ENCODE measurements around the gene MYOD1.
A peak's percentile ranks its signal among the peaks of the same experiment; 100 is the strongest.

The MYOD1 gene

GRCh38 chr11:17753153-17753552 is 33.8 kb downstream of the MYOD1 start:
- H3K4me3 ChIP-seq (ENCODE audit: low read length in 2 of 2) = no peak overlapping the region
- H2AFZ ChIP-seq (ENCODE audit: low read length) = no peak overlapping the region
- H2BK12ac ChIP-seq (ENCODE audit: low read length) = no peak overlapping the region
- no peak overlapping the region for H3K4me2 ChIP-seq (ENCODE audit: insufficient read depth, low read length, poor library complexity, severe bottlenecking)
- H2AK5ac ChIP-seq (ENCODE audit: low read depth, low read length) = no peak overlapping the region
- H3K4me1 ChIP-seq (ENCODE audit: control insufficient read depth in 2 of 2, insufficient read depth in 1 of 2, low read depth in 1 of 2, low read length in 2 of 2) = no peaks in the 10 kb centered on the region
- no peak overlapping the region for H4K91ac ChIP-seq (ENCODE audit: low read depth, low read length, poor library complexity)
- no peak overlapping the region for H3K18ac ChIP-seq (ENCODE audit: low read length)
- WGBS, 2 donors (ENCODE audit: extremely low coverage in 2 of 2, insufficient read length in 2 of 2, insufficient replicate concordance in 1 of 2) = no CpG with 5 or more reads among the region's 5 CpGs
- no peak overlapping the region for H3K4ac ChIP-seq (ENCODE audit: low read length)
- no peak overlapping the region for H4K8ac ChIP-seq (ENCODE audit: low read depth, low read length)
- H3K23ac ChIP-seq (ENCODE audit: low read depth, low read length, poor library complexity) = no peak overlapping the region
- no peaks in the 10 kb centered on the region for H3K36me3 ChIP-seq (replicated peaks in 1 of 2; ENCODE audit: control insufficient read depth in 2 of 2, insufficient read depth in 2 of 2, low read length in 2 of 2)
- no peaks in the 10 kb centered on the region for H3K27me3 ChIP-seq (ENCODE audit: control insufficient read depth in 3 of 3, insufficient read depth in 3 of 3, low read depth in 1 of 3, low read length in 3 of 3)
- no peak for DNase-seq (ENCODE audit: low spot score)
- peak overlapping the region; percentile 12 for H3K14ac ChIP-seq (ENCODE audit: low read length)
- H2BK15ac ChIP-seq (ENCODE audit: low read length) = no peak overlapping the region
- H2BK5ac ChIP-seq (ENCODE audit: low read length) = no peak overlapping the region
- peaks cover 2% of the 10 kb centered on the region for H3K79me1 ChIP-seq (ENCODE audit: low read depth, low read length)
- no peak overlapping the region for H3K9ac ChIP-seq (ENCODE audit: low read depth, low read length, poor library complexity)
- no peaks in the 10 kb centered on the region for H3K9me3 ChIP-seq (replicated peaks in 1 of 2; ENCODE audit: control insufficient read depth in 2 of 2, insufficient read depth in 1 of 2, low read depth in 1 of 2, low read length in 2 of 2)
- H2BK120ac ChIP-seq (ENCODE audit: low read depth, low read length) = no peak overlapping the region
- no peak overlapping the region for H3K27ac ChIP-seq (replicated peaks; ENCODE audit: low read length)

DNA sequence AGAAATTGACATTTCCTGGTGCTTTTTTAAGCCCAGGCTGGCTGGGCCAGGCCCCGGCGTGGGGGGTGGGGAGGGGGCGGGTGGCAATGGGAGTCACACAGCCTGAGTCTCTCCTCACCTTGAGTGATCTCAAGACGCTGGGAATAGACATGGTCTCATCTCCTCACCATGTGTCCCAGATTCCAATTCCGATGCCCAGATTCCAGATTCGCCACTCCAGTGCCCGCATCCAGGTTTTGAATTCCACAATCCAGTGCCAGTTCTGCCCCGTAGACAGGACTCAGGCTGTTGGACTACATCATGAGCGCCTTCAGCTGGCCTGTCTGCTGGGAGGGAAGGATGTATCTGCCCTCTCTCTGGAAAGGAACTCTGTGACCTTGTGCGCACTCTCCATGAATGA is 34.3 kb downstream of the MYOD1 start:
- Histone ChIP-seq H3K4me2 (ENCODE audit: insufficient read depth, low read length, poor library complexity, severe bottlenecking) (no peak overlapping the region), H3K18ac (ENCODE audit: low read length) (no peak overlapping the region), H2AFZ (ENCODE audit: low read length) (no peak overlapping the region), H3K4me3 (ENCODE audit: low read length in 2 of 2) (no peak overlapping the region), H3K14ac (ENCODE audit: low read length) (no peak overlapping the region), H2BK15ac (ENCODE audit: low read length) (no peak overlapping the region), H3K4ac (ENCODE audit: low read length) (no peak overlapping the region), H3K27me3 (ENCODE audit: control insufficient read depth in 3 of 3, insufficient read depth in 3 of 3, low read depth in 1 of 3, low read length in 3 of 3) (no peaks in the 10 kb centered on the region), H3K4me1 (ENCODE audit: control insufficient read depth in 2 of 2, insufficient read depth in 1 of 2, low read depth in 1 of 2, low read length in 2 of 2) (no peaks in the 10 kb centered on the region), H2BK120ac (ENCODE audit: low read depth, low read length) (no peak overlapping the region), H3K9ac (ENCODE audit: low read depth, low read length, poor library complexity) (no peak overlapping the region), H2BK5ac (ENCODE audit: low read length) (no peak overlapping the region), H3K27ac (replicated peaks; ENCODE audit: low read length) (no peak overlapping the region), H3K9me3 (replicated peaks in 1 of 2; ENCODE audit: control insufficient read depth in 2 of 2, insufficient read depth in 1 of 2, low read depth in 1 of 2, low read length in 2 of 2) (no peaks in the 10 kb centered on the region), H3K23ac (ENCODE audit: low read depth, low read length, poor library complexity) (no peak overlapping the region), H2BK12ac (ENCODE audit: low read length) (no peak overlapping the region), H3K36me3 (replicated peaks in 1 of 2; ENCODE audit: control insufficient read depth in 2 of 2, insufficient read depth in 2 of 2, low read length in 2 of 2) (no peaks in the 10 kb centered on the region), H4K91ac (ENCODE audit: low read depth, low read length, poor library complexity) (no peak overlapping the region), H3K79me1 (ENCODE audit: low read depth, low read length) (peaks cover 2% of the 10 kb centered on the region), H2AK5ac (ENCODE audit: low read depth, low read length) (no peak overlapping the region), H4K8ac (ENCODE audit: low read depth, low read length) (no peak overlapping the region)
- DNase-seq (ENCODE audit: low spot score) = no peak
- WGBS, 2 donors (ENCODE audit: extremely low coverage in 2 of 2, insufficient read length in 2 of 2, insufficient replicate concordance in 1 of 2) = no CpG with 5 or more reads among the region's 10 CpGs

GRCh38 chr11:17755891-17756290 is 36.5 kb downstream of the MYOD1 start:
- WGBS, 2 donors (ENCODE audit: extremely low coverage in 2 of 2, insufficient read length in 2 of 2, insufficient replicate concordance in 1 of 2) = no CpG with 5 or more reads among the region's 3 CpGs
- no peaks in the 10 kb centered on the region for H3K4me1 ChIP-seq (ENCODE audit: control insufficient read depth in 2 of 2, insufficient read depth in 1 of 2, low read depth in 1 of 2, low read length in 2 of 2)
- H3K18ac ChIP-seq (ENCODE audit: low read length) = peak overlapping the region; percentile 40
- no peak overlapping the region for H2BK120ac ChIP-seq (ENCODE audit: low read depth, low read length)
- peaks cover 2% of the 10 kb centered on the region for H3K79me1 ChIP-seq (ENCODE audit: low read depth, low read length)
- H3K4ac ChIP-seq (ENCODE audit: low read length) = no peak overlapping the region
- H3K4me3 ChIP-seq (ENCODE audit: low read length in 2 of 2) = no peak overlapping the region
- H4K91ac ChIP-seq (ENCODE audit: low read depth, low read length, poor library complexity) = no peak overlapping the region
- H2BK12ac ChIP-seq (ENCODE audit: low read length) = no peak overlapping the region
- H3K9ac ChIP-seq (ENCODE audit: low read depth, low read length, poor library complexity) = no peak overlapping the region
- H2AFZ ChIP-seq (ENCODE audit: low read length) = no peak overlapping the region
- no peak overlapping the region for H2AK5ac ChIP-seq (ENCODE audit: low read depth, low read length)
- no peaks in the 10 kb centered on the region for H3K9me3 ChIP-seq (replicated peaks in 1 of 2; ENCODE audit: control insufficient read depth in 2 of 2, insufficient read depth in 1 of 2, low read depth in 1 of 2, low read length in 2 of 2)
- H2BK5ac ChIP-seq (ENCODE audit: low read length) = no peak overlapping the region
- H3K27ac ChIP-seq (replicated peaks; ENCODE audit: low read length) = no peak overlapping the region
- no peaks in the 10 kb centered on the region for H3K36me3 ChIP-seq (replicated peaks in 1 of 2; ENCODE audit: control insufficient read depth in 2 of 2, insufficient read depth in 2 of 2, low read length in 2 of 2)
- no peak overlapping the region for H3K23ac ChIP-seq (ENCODE audit: low read depth, low read length, poor library complexity)
- H2BK15ac ChIP-seq (ENCODE audit: low read length) = no peak overlapping the region
- no peak overlapping the region for H3K14ac ChIP-seq (ENCODE audit: low read length)
- no peak overlapping the region for H4K8ac ChIP-seq (ENCODE audit: low read depth, low read length)
- no peak overlapping the region for H3K4me2 ChIP-seq (ENCODE audit: insufficient read depth, low read length, poor library complexity, severe bottlenecking)
- no peak for DNase-seq (ENCODE audit: low spot score)
- no peaks in the 10 kb centered on the region for H3K27me3 ChIP-seq (ENCODE audit: control insufficient read depth in 3 of 3, insufficient read depth in 3 of 3, low read depth in 1 of 3, low read length in 3 of 3)

DNA sequence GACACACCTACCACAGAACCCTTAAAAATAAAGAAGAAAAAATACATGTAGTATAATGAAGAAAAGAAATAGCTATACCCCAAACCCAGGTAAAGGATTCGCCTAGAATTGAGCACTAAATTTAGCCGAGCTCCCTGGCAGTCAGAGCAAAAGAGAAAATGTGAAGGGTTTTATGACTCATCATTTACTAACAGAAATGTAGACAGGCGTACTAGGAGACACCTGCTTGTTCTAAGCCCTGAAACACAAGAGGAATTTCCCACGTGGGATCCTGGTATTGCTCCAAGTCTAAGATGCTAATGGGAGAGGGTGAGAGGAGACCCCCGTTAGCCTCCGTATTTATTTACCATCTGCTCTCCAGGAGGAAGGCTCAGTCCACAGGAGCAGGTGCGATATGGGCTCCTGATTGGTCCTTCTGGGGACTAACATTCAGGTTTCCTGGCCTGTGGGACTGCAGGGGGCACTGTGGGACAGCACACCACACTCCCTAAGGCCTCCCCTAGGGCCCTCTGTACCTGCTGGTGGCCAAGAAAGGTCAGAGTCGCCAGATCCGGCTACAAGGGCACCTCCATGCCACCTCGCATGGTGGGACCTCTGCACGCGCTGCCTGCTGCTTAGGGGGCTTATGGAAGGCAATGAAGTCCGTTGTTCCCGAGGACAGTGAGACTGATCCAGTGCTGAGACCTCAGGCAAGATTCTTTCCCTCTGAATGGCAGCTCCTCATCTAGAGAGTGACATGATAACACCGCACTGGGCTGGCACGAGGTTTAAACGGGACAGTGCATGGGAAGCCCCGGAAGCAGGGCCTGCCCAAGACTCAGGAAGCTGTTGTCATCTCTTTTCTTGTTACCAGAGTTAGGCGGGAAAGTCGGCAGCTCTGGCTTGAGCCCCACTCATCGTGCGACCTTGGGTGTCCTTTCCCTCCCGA is 41.0 kb downstream of the MYOD1 start:
- no peak overlapping the region for H3K4ac ChIP-seq (ENCODE audit: low read length)
- no peak overlapping the region for H2BK120ac ChIP-seq (ENCODE audit: low read depth, low read length)
- no peak overlapping the region for H3K9ac ChIP-seq (ENCODE audit: low read depth, low read length, poor library complexity)
- H2AFZ ChIP-seq (ENCODE audit: low read length) = no peak overlapping the region
- H3K14ac ChIP-seq (ENCODE audit: low read length) = no peak overlapping the region
- no peaks in the 10 kb centered on the region for H3K36me3 ChIP-seq (replicated peaks in 1 of 2; ENCODE audit: control insufficient read depth in 2 of 2, insufficient read depth in 2 of 2, low read length in 2 of 2)
- H3K18ac ChIP-seq (ENCODE audit: low read length) = peak overlapping the region; percentile 66
- H3K4me1 ChIP-seq (ENCODE audit: control insufficient read depth in 2 of 2, insufficient read depth in 1 of 2, low read depth in 1 of 2, low read length in 2 of 2) = peaks cover 14% of the 10 kb centered on the region in 2 donors
- H2BK15ac ChIP-seq (ENCODE audit: low read length) = no peak overlapping the region
- no peak overlapping the region for H2BK5ac ChIP-seq (ENCODE audit: low read length)
- no CpG with 5 or more reads among the region's 23 CpGs for WGBS, 2 donors (ENCODE audit: extremely low coverage in 2 of 2, insufficient read length in 2 of 2, insufficient replicate concordance in 1 of 2)
- no peak overlapping the region for H3K23ac ChIP-seq (ENCODE audit: low read depth, low read length, poor library complexity)
- no peak overlapping the region for H3K4me2 ChIP-seq (ENCODE audit: insufficient read depth, low read length, poor library complexity, severe bottlenecking)
- no peaks in the 10 kb centered on the region for H3K79me1 ChIP-seq (ENCODE audit: low read depth, low read length)
- DNase-seq (ENCODE audit: low spot score) = peak; percentile 63
- H3K4me3 ChIP-seq (ENCODE audit: low read length in 2 of 2) = no peak overlapping the region
- peak overlapping the region; percentile 15 for H2AK5ac ChIP-seq (ENCODE audit: low read depth, low read length)
- H4K8ac ChIP-seq (ENCODE audit: low read depth, low read length) = no peak overlapping the region
- no peak overlapping the region for H2BK12ac ChIP-seq (ENCODE audit: low read length)
- no peak overlapping the region for H4K91ac ChIP-seq (ENCODE audit: low read depth, low read length, poor library complexity)
- no peaks in the 10 kb centered on the region for H3K9me3 ChIP-seq (replicated peaks in 1 of 2; ENCODE audit: control insufficient read depth in 2 of 2, insufficient read depth in 1 of 2, low read depth in 1 of 2, low read length in 2 of 2)
- H3K27me3 ChIP-seq (ENCODE audit: control insufficient read depth in 3 of 3, insufficient read depth in 3 of 3, low read depth in 1 of 3, low read length in 3 of 3) = no peaks in the 10 kb centered on the region
- no peak overlapping the region for H3K27ac ChIP-seq (replicated peaks; ENCODE audit: low read length)

Data from neuronal stem cell (in vitro differentiated cells).